OCI-LY7 (cell line): Measurements from ENCODE around the gene PCBD1. TPM values are rescaled to one million over a fixed set of nuclear protein-coding genes. Genes with fewer than 3 reads are reported as not detected.

Experiments used
- BruUV-seq: library from RNA; stranded (reverse); fragments of 400-500 nt; replicated peaks from 2 replicates; lab custom pipeline; 2021; lab: Mats Ljungman, UMichigan
- CTCF ChIA-PET: fragments of 300-600 bp; sonication (Branson Sonifier 250); formaldehyde crosslinking; loops from one replicate; lab custom pipeline; 2022; ENCODE audit warnings: antibody characterized with exemption; ENCODE audit not compliant: unreplicated experiment; lab: Charles Lee
- POLR2A ChIA-PET: fragments of 300-600 bp; sonication (Branson Sonifier 250); formaldehyde crosslinking; loops from one replicate; lab custom pipeline; 2022; ENCODE audit warnings: antibody characterized with exemption; lab: Charles Lee
- DNase-seq: peaks from one replicate; pipeline ENCODE4 v3.0.0-alpha.2; 2015; ENCODE audit warnings: low spot score
- H2AFZ ChIP-seq: fragments of 200-600 bp; sonication (generic), shearing (Covaris generic); 2 replicates; pipeline ENCODE4 v1.6.1; 2014; ENCODE audit warnings: mild to moderate bottlenecking, antibody characterized with exemption, low read length, moderate library complexity
- H3K27ac ChIP-seq: fragments of 200-600 bp; sonication (generic); 2 replicates; pipeline ENCODE4 v1.5.1; 2014; ENCODE audit warnings: mixed run types, low read depth, mild to moderate bottlenecking, moderate library complexity, low read length, inconsistent platforms; ENCODE audit not compliant: poor library complexity, severe bottlenecking
- H3K36me3 ChIP-seq: fragments of 200-600 bp; sonication (generic); 2 replicates; pipeline ENCODE4 v1.6.1; 2014; ENCODE audit warnings: mild to moderate bottlenecking, antibody characterized with exemption, low read length, moderate library complexity, mixed read lengths; ENCODE audit not compliant: insufficient read depth
- H3K4me1 ChIP-seq: fragments of 200-600 bp; sonication (generic); 2 replicates; pipeline ENCODE4 v1.5.1; 2014; ENCODE audit warnings: mild to moderate bottlenecking, low read length; ENCODE audit not compliant: insufficient read depth, poor library complexity, severe bottlenecking
- H3K4me2 ChIP-seq: fragments of 200-600 bp; sonication (generic); 2 replicates; pipeline ENCODE4 v1.6.1; 2014; ENCODE audit warnings: mild to moderate bottlenecking, low read length
- H3K4me3 ChIP-seq: fragments of 200-600 bp; sonication (generic); 2 replicates; pipeline ENCODE4 v1.5.1; 2014; ENCODE audit warnings: mild to moderate bottlenecking, low read depth, low read length; ENCODE audit not compliant: poor library complexity, severe bottlenecking
- H3K79me2 ChIP-seq: fragments of 200-600 bp; sonication (generic); 2 replicates; pipeline ENCODE4 v1.6.1; 2016; ENCODE audit warnings: low read depth, mild to moderate bottlenecking, low read length, moderate library complexity, mixed read lengths; ENCODE audit not compliant: insufficient read depth
- H3K9me2 ChIP-seq: fragments of 200-600 bp; sonication (generic); 2 replicates; pipeline ENCODE4 v1.6.1; 2016; ENCODE audit warnings: mild to moderate bottlenecking, low read length, mixed read lengths; ENCODE audit not compliant: insufficient read depth
- H3K9me3 ChIP-seq: fragments of 200-600 bp; sonication (generic); 2 replicates; pipeline ENCODE4 v1.6.1; 2014; ENCODE audit warnings: mild to moderate bottlenecking, mixed run types, low read length, mixed read lengths
- H4K20me1 ChIP-seq: fragments of 200-600 bp; sonication (generic); 2 replicates; pipeline ENCODE4 v1.6.1; 2014; ENCODE audit warnings: mild to moderate bottlenecking, antibody characterized with exemption, low read length, moderate library complexity, mixed read lengths; ENCODE audit not compliant: insufficient read depth
- CTCF ChIP-seq: fragments of 200-600 bp; sonication (generic); conservative IDR thresholded peaks from 2 replicates; pipeline ENCODE4 v1.5.1; 2014; ENCODE audit warnings: mild to moderate bottlenecking, antibody characterized with exemption, low read length, moderate library complexity, mixed read lengths
- EZH2phosphoT487 ChIP-seq: fragments of 200-600 bp; sonication (generic); IDR thresholded peaks from 2 replicates; pipeline ENCODE4 v1.6.1; 2018; ENCODE audit warnings: low read depth, borderline replicate concordance, mild to moderate bottlenecking, mixed run types, antibody characterized with exemption, low read length, moderate library complexity, mixed read lengths
- intact Hi-C: fragments of 100-400 bp; cut with micrococcal nuclease; formaldehyde crosslinking; loops from one replicate; pipeline ENCODE4 v1.10.0; 2022; ENCODE audit not compliant: unreplicated experiment
- total RNA-seq, 2 experiments: library from RNA; depleted of rRNA in 1 of 2; stranded (reverse); fragments of >200 nt in 1 of 2; shearing (Covaris generic) in 1 of 2; gene quantifications; 2 replicates each; pipeline ENCODE4 v1.2.3, GENCODE V29; 2014 to 2022

Gene PCBD1
- total RNA-seq, 2 experiments from 2014 or later = 4.9 to 25.4 TPM

GRCh38 chr10:70905071-70906021, 17.0 kb upstream of the PCBD1 start:
- DNase-seq = no peak
- Histone ChIP-seq H3K27ac (no peak overlapping the region), H3K9me2 (no peaks in the 10 kb centered on the region), H4K20me1 (no peaks in the 10 kb centered on the region), H3K9me3 (no peaks in the 10 kb centered on the region), H3K36me3 (no peaks in the 10 kb centered on the region), H3K4me2 (no peak overlapping the region), H3K79me2 (no peaks in the 10 kb centered on the region), H3K4me3 (no peak overlapping the region), H2AFZ (no peak overlapping the region), H3K4me1 (no peaks in the 10 kb centered on the region)
- ChIA-PET CTCF (interaction anchor here (1.0 kb wide), 1 partner anchor 143 kb away, joined by 3 read pairs; no protein-coding TSS in a partner anchor), POLR2A (no interaction called here)
- TF ChIP-seq EZH2phosphoT487 (no peak), CTCF (no peak)
- intact Hi-C loops = no loop called here
- no TSS peak for BruUV-seq

- TF ChIP-seq EZH2phosphoT487 (no peak), CTCF (peak; percentile 90)
- BruUV-seq = no TSS peak
- Histone ChIP-seq H3K9me2 (no peaks in the 10 kb centered on the region), H4K20me1 (no peaks in the 10 kb centered on the region), H3K36me3 (no peaks in the 10 kb centered on the region), H3K27ac (no peak overlapping the region), H3K79me2 (no peaks in the 10 kb centered on the region), H3K4me1 (no peaks in the 10 kb centered on the region), H3K4me3 (no peak overlapping the region), H2AFZ (no peak overlapping the region), H3K4me2 (no peak overlapping the region), H3K9me3 (no peaks in the 10 kb centered on the region)
- CTCF ChIA-PET = interaction anchor here (0.5 to 0.9 kb wide), 2 partner anchors 19 to 1093 kb away, joined by 3 read pairs; no protein-coding TSS in a partner anchor
- POLR2A ChIA-PET = no interaction called here
- peak; percentile 43 for DNase-seq
- intact Hi-C loops = loop anchor here (1.0 to 5.0 kb wide), 2 partner anchors 309 to 382 kb away; partner anchors contain the start of gene UNC5B
Measured at GRCh38 chr10:70903262-70903921, 15.0 kb upstream of the PCBD1 start.
